GM12875 (cell line): ENCODE data around the gene RASGRF1.

ENCODE experiments used
- H3K4me3 ChIP-seq: one replicate; pipeline ENCODE4 v1.5.1; 2011; ENCODE audit warnings: low read depth, low read length, control low read depth
- CTCF ChIP-seq: IDR thresholded peaks from 2 replicates; pipeline ENCODE4 v1.5.1; 2011; ENCODE audit warnings: low read depth, mild to moderate bottlenecking, control low read depth, inconsistent platforms, low read length, moderate library complexity, borderline replicate concordance; ENCODE audit not compliant: insufficient read depth

Gene RASGRF1

GRCh38 chr15:79099692-79100091, 9.1 kb upstream of the RASGRF1 start:
- no peak for TF ChIP-seq CTCF
- H3K4me3 ChIP-seq = no peak overlapping the region

GRCh38 chr15:79094611-79095021, 4.0 kb upstream of the RASGRF1 start:
- H3K4me3 ChIP-seq = no peak overlapping the region
- no peak for TF ChIP-seq CTCF

- H3K4me3 ChIP-seq = no peak overlapping the region
- TF ChIP-seq CTCF = no peak
Observed at GRCh38 chr15:79093352-79093935, 2.9 kb upstream of the RASGRF1 start.

GRCh38 chr15:79092382-79092781, 1.8 kb upstream of the RASGRF1 start:
- no peak for TF ChIP-seq CTCF
- H3K4me3 ChIP-seq = no peak overlapping the region

- no peak overlapping the region for H3K4me3 ChIP-seq
- no peak for TF ChIP-seq CTCF
Observed at GRCh38 chr15:79091204-79091867, 756 bp upstream of the RASGRF1 start.

GRCh38 chr15:79089890-79090486, 592 bp downstream of the RASGRF1 start:
- no peak for TF ChIP-seq CTCF
- H3K4me3 ChIP-seq = no peak overlapping the region
